ENCODE data around the gene DIP2B. TPM values are rescaled to one million over a fixed set of nuclear protein-coding genes. Genes with fewer than 3 reads are reported as not detected.

DIP2B gene
- total RNA-seq, 2 experiments from 2014 or later = 29.5 to 30.0 TPM

GRCh38 chr12:50699154-50699553, 194.4 kb downstream of the DIP2B start:
- H3K27ac Mint-ChIP-seq = no peak overlapping the region
- H3K9me3 ChIP-seq (ENCODE audit: control insufficient read depth in 1 of 2, insufficient read depth in 1 of 2, low read length in 2 of 2) = no peaks in the 10 kb centered on the region
- H3K4me1 ChIP-seq (ENCODE audit: insufficient read depth, low read length) = no peaks in the 10 kb centered on the region
- H3K27me3 ChIP-seq (ENCODE audit: control insufficient read depth in 1 of 2, insufficient read depth in 2 of 2, low read length in 2 of 2) = no peaks in the 10 kb centered on the region
- CTCF ChIA-PET = no interaction called here
- POLR2A ChIA-PET = no interaction called here
- no peak for ATAC-seq (ENCODE audit: poor library complexity)
- no peak overlapping the region for H3K4me3 ChIP-seq (ENCODE audit: low read length)
- intact Hi-C loops (cut with DNase I, micrococcal nuclease) = no loop called here
- H3K36me3 ChIP-seq (ENCODE audit: insufficient read depth, low read length) = peaks cover 69% of the 10 kb centered on the region
- no peak for TF ChIP-seq CTCF (IDR thresholded peaks at IDR 0.05)
- H3K36me3 Mint-ChIP-seq (ENCODE audit: low read depth) = peaks cover 77% of the 10 kb centered on the region
- no peak overlapping the region for H3K4me3 Mint-ChIP-seq
- no peak overlapping the region for H3K27ac ChIP-seq (ENCODE audit: low read depth in 1 of 2, low read length in 2 of 2)
- no peaks in the 10 kb centered on the region for H3K4me1 Mint-ChIP-seq (ENCODE audit: low read depth)
- H3K9me3 Mint-ChIP-seq = no peaks in the 10 kb centered on the region
- DNase-seq = no peak
- no peaks in the 10 kb centered on the region for H3K27me3 Mint-ChIP-seq

GRCh38 chr12:50699940-50700339, 195.2 kb downstream of the DIP2B start:
- no peaks in the 10 kb centered on the region for H3K9me3 Mint-ChIP-seq
- peaks cover 78% of the 10 kb centered on the region for H3K36me3 Mint-ChIP-seq (ENCODE audit: low read depth)
- ChIA-PET POLR2A (no interaction called here), CTCF (no interaction called here)
- ATAC-seq (ENCODE audit: poor library complexity) = no peak
- intact Hi-C loops (cut with DNase I, micrococcal nuclease) = no loop called here
- Histone ChIP-seq H3K4me1 (ENCODE audit: insufficient read depth, low read length) (no peaks in the 10 kb centered on the region), H3K9me3 (ENCODE audit: control insufficient read depth in 1 of 2, insufficient read depth in 1 of 2, low read length in 2 of 2) (no peaks in the 10 kb centered on the region), H3K36me3 (ENCODE audit: insufficient read depth, low read length) (peaks cover 74% of the 10 kb centered on the region), H3K4me3 (ENCODE audit: low read length) (no peak overlapping the region), H3K27me3 (ENCODE audit: control insufficient read depth in 1 of 2, insufficient read depth in 2 of 2, low read length in 2 of 2) (no peaks in the 10 kb centered on the region), H3K27ac (ENCODE audit: low read depth in 1 of 2, low read length in 2 of 2) (no peak overlapping the region)
- no peak for DNase-seq
- TF ChIP-seq CTCF (IDR thresholded peaks at IDR 0.05) = no peak
- no peak overlapping the region for H3K27ac Mint-ChIP-seq
- no peaks in the 10 kb centered on the region for H3K4me1 Mint-ChIP-seq (ENCODE audit: low read depth)
- no peak overlapping the region for H3K4me3 Mint-ChIP-seq
- H3K27me3 Mint-ChIP-seq = no peaks in the 10 kb centered on the region

- Histone ChIP-seq H3K27ac (ENCODE audit: low read depth in 1 of 2, low read length in 2 of 2) (no peak overlapping the region), H3K27me3 (ENCODE audit: control insufficient read depth in 1 of 2, insufficient read depth in 2 of 2, low read length in 2 of 2) (no peaks in the 10 kb centered on the region), H3K9me3 (ENCODE audit: control insufficient read depth in 1 of 2, insufficient read depth in 1 of 2, low read length in 2 of 2) (no peaks in the 10 kb centered on the region), H3K4me1 (ENCODE audit: insufficient read depth, low read length) (no peaks in the 10 kb centered on the region), H3K36me3 (ENCODE audit: insufficient read depth, low read length) (peaks cover 65% of the 10 kb centered on the region), H3K4me3 (ENCODE audit: low read length) (no peak overlapping the region)
- no peak for ATAC-seq (ENCODE audit: poor library complexity)
- ChIA-PET CTCF (no interaction called here), POLR2A (no interaction called here)
- H3K27ac Mint-ChIP-seq = no peak overlapping the region
- H3K9me3 Mint-ChIP-seq = no peaks in the 10 kb centered on the region
- no peak for TF ChIP-seq CTCF (IDR thresholded peaks at IDR 0.05)
- H3K27me3 Mint-ChIP-seq = no peaks in the 10 kb centered on the region
- no peak overlapping the region for H3K4me3 Mint-ChIP-seq
- no peaks in the 10 kb centered on the region for H3K4me1 Mint-ChIP-seq (ENCODE audit: low read depth)
- no peak for DNase-seq
- peaks cover 75% of the 10 kb centered on the region for H3K36me3 Mint-ChIP-seq (ENCODE audit: low read depth)
- intact Hi-C loops (cut with DNase I, micrococcal nuclease) = no loop called here
These were observed 201.8 kb downstream of the DIP2B start for GRCh38 chr12:50706606-50707005.

All from CD4-positive, alpha-beta T cell (primary cell).